CD8-positive, alpha-beta memory T cell (primary cell): ENCODE results near the gene PPTC7. TPM values are rescaled to one million over a fixed set of nuclear protein-coding genes. Genes with fewer than 3 reads are reported as not detected.

ENCODE experiments used
- CTCF ChIA-PET: fragments of 350-600 bp; sonication (Branson Sonifier 250); formaldehyde crosslinking; loops from one replicate; lab custom pipeline; 2021; ENCODE audit warnings: antibody characterized with exemption; lab: Charles Lee
- POLR2A ChIA-PET: fragments of 350-600 bp; sonication (Branson Sonifier 250); formaldehyde crosslinking; loops from one replicate; lab custom pipeline; 2021; ENCODE audit warnings: antibody characterized with exemption; lab: Charles Lee
- DNase-seq, 5 donors: peaks; one replicate each; pipeline versions ENCODE4 v3.0.0 to v3.0.0-alpha.2; 2020 to 2022; ENCODE audit warnings: mixed read lengths in 1 of 5
- H3K27ac ChIP-seq: one replicate; pipeline ENCODE4 v1.7.0; 2013; ENCODE audit warnings: low read depth, mild to moderate bottlenecking, low read length, moderate library complexity
- H3K27me3 ChIP-seq: 2 replicates; pipeline ENCODE4 v1.7.0; 2013; ENCODE audit warnings: low read length, mild to moderate bottlenecking; ENCODE audit not compliant: insufficient read depth, poor library complexity, severe bottlenecking
- H3K36me3 ChIP-seq: 2 replicates; pipeline ENCODE4 v1.7.0; 2013; ENCODE audit warnings: mild to moderate bottlenecking, low read length, moderate library complexity; ENCODE audit not compliant: insufficient read depth
- H3K4me1 ChIP-seq: 2 replicates; pipeline ENCODE4 v1.7.0; 2013; ENCODE audit warnings: mild to moderate bottlenecking, low read length, moderate library complexity; ENCODE audit not compliant: insufficient read depth
- H3K4me3 ChIP-seq: 2 replicates; pipeline ENCODE4 v1.7.0; 2013; ENCODE audit warnings: mild to moderate bottlenecking, low read length
- H3K9me3 ChIP-seq: 2 replicates; pipeline ENCODE4 v1.7.0; 2013; ENCODE audit warnings: mild to moderate bottlenecking, low read length
- H3K27ac Mint-ChIP-seq, 8 donors: one replicate each; pipeline ENCODE4 v1.8.0; 2020 to 2021; ENCODE audit warnings: mixed read lengths in 8 of 8, mild to moderate bottlenecking in 6 of 8, inconsistent platforms in 3 of 8, moderate library complexity in 3 of 8
- H3K27me3 Mint-ChIP-seq, 2 donors: one replicate each; pipeline ENCODE4 v1.8.0; 2020 to 2021; ENCODE audit warnings: mixed read lengths in 2 of 2, mild to moderate bottlenecking in 1 of 2, moderate library complexity in 1 of 2
- H3K36me3 Mint-ChIP-seq, 3 donors: one replicate each; pipeline ENCODE4 v1.8.0; 2020 to 2021; ENCODE audit warnings: mixed read lengths in 3 of 3, inconsistent platforms in 1 of 3, mild to moderate bottlenecking in 1 of 3
- H3K4me1 Mint-ChIP-seq, 3 donors: one replicate each; pipeline ENCODE4 v1.8.0; 2020 to 2021; ENCODE audit warnings: mixed read lengths in 3 of 3, inconsistent platforms in 1 of 3, mild to moderate bottlenecking in 1 of 3
- H3K4me3 Mint-ChIP-seq, 7 donors: one replicate each; pipeline ENCODE4 v1.8.0; 2020 to 2021; ENCODE audit warnings: mixed read lengths in 7 of 7, mild to moderate bottlenecking in 6 of 7, moderate library complexity in 4 of 7, inconsistent platforms in 2 of 7
- H3K9me3 Mint-ChIP-seq, 5 donors: one replicate each; pipeline ENCODE4 v1.8.0; 2020 to 2022; ENCODE audit warnings: mixed read lengths in 5 of 5, mild to moderate bottlenecking in 3 of 5, moderate library complexity in 2 of 5, inconsistent platforms in 1 of 5
- polyA plus RNA-seq: library from polyadenylated mRNA; unstranded; fragments of 300-500 nt; fragmentation: Illumina TruSeq; gene quantifications from one replicate; pipeline ENCODE4 v1.2.3, GENCODE V29; 2021
- total RNA-seq, 2 experiments: library from RNA; stranded (reverse); gene quantifications; one replicate each; pipeline ENCODE4 v1.2.3, GENCODE V29; 2021

The PPTC7 gene
- total and polyA plus RNA-seq, 3 experiments from 2014 or later = 11.7 to 52.0 (median 52.0) TPM

GRCh38 chr12:110516995-110517394, 66.1 kb downstream of the PPTC7 start:
- Mint-ChIP-seq H3K27ac (no peak overlapping the region), H3K9me3 (no peaks in the 10 kb centered on the region), H3K4me1 (peaks cover 0 to 5% (median 0%) of the 10 kb centered on the region in 3 donors), H3K27me3 (no peaks in the 10 kb centered on the region), H3K36me3 (no peaks in the 10 kb centered on the region), H3K4me3 (no peak overlapping the region)
- no peak for DNase-seq
- CTCF ChIA-PET = no interaction called here
- POLR2A ChIA-PET = no interaction called here
- Histone ChIP-seq H3K4me3 (no peak overlapping the region), H3K9me3 (no peaks in the 10 kb centered on the region), H3K27ac (no peak overlapping the region), H3K27me3 (no peaks in the 10 kb centered on the region), H3K36me3 (no peaks in the 10 kb centered on the region), H3K4me1 (no peaks in the 10 kb centered on the region)

DNA sequence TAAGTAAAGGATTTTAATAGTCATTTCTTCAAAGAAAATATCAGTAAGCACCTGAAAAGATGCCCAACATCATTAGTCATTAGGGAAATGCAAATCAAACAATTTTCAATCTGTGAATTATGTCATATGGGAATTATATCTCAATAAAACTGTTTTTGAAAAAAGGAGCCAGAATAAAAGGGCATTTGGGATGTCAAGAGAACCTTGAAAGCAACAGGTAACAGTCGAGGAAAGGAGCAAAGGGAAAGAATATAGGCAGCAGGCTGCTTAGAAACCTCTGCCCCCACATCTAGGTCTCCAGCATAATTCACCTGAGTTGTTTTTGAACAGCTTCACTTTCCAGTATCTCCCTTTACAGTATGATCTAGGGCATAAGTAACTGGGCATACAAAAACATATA, 68.8 kb downstream of the PPTC7 start:
- no peak overlapping the region for H3K4me3 ChIP-seq
- DNase-seq = no peak
- ChIA-PET POLR2A (no interaction called here), CTCF (interaction anchor here (0.7 to 1.8 kb wide), 2 partner anchors 88 to 153 kb away, joined by 3 to 5 read pairs; no protein-coding TSS in a partner anchor)
- no peaks in the 10 kb centered on the region for H3K9me3 Mint-ChIP-seq
- H3K27ac Mint-ChIP-seq = no peak overlapping the region
- no peaks in the 10 kb centered on the region for H3K9me3 ChIP-seq
- H3K27me3 ChIP-seq = no peaks in the 10 kb centered on the region
- H3K27ac ChIP-seq = no peak overlapping the region
- no peaks in the 10 kb centered on the region for H3K36me3 Mint-ChIP-seq
- H3K36me3 ChIP-seq = no peaks in the 10 kb centered on the region
- no peaks in the 10 kb centered on the region for H3K4me1 Mint-ChIP-seq
- no peaks in the 10 kb centered on the region for H3K4me1 ChIP-seq
- no peak overlapping the region for H3K4me3 Mint-ChIP-seq
- H3K27me3 Mint-ChIP-seq = no peaks in the 10 kb centered on the region

- Histone ChIP-seq H3K4me1 (no peaks in the 10 kb centered on the region), H3K27ac (no peak overlapping the region), H3K36me3 (no peaks in the 10 kb centered on the region), H3K4me3 (no peak overlapping the region), H3K9me3 (no peaks in the 10 kb centered on the region), H3K27me3 (no peaks in the 10 kb centered on the region)
- Mint-ChIP-seq H3K27ac (peak overlapping the region in 1 of 8 donors; percentile 73), H3K4me3 (no peak overlapping the region), H3K27me3 (no peaks in the 10 kb centered on the region), H3K4me1 (no peaks in the 10 kb centered on the region), H3K36me3 (no peaks in the 10 kb centered on the region), H3K9me3 (no peaks in the 10 kb centered on the region)
- no peak for DNase-seq
- ChIA-PET CTCF (interaction anchor here (1.0 to 5.2 kb wide), 6 partner anchors 10 to 88 kb away, joined by 4 to 64 read pairs (median 6); partner anchors contain the start of genes ARPC3, FAM216A and GPN3), POLR2A (no interaction called here)
Measured at GRCh38 chr12:110513842-110514241, 69.3 kb downstream of the PPTC7 start.

DNA sequence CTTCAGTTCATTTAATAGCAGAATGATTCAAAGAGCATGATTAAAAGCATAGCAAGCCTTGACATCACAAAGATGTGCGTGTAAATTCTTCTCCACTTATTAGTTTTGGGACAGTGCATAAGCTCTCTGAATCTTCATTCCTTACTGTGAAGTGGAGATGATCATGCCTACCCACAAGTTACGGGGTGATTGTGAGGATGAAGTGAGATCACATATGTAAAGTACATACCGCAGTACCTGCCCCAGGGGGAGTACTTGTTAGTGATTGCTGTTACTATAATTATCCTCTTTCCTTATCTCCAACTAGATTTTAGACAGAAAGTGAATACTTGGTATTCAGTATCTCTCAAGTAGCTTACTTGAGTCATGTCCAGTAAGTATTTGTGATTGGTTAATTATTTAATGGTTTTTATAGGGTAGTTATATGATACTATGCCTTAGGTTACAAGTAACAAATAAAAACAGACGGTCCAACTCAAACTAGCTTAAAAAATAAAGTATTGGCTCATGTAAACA, 75.0 kb downstream of the PPTC7 start:
- ChIA-PET CTCF (interaction anchor here (1.1 to 3.5 kb wide), 3 partner anchors 25 to 94 kb away, joined by 3 to 12 read pairs (median 6); partner anchors contain the start of gene ARPC3), POLR2A (interaction anchor here (0.6 kb wide), 1 partner anchor 98 kb away, joined by 5 read pairs; no protein-coding TSS in a partner anchor)
- peaks cover 0 to 3% (median 0%) of the 10 kb centered on the region in 3 donors for H3K4me1 Mint-ChIP-seq

GRCh38 chr12:110505332-110505731, 77.8 kb downstream of the PPTC7 start:
- Histone ChIP-seq H3K4me1 (peaks cover 18% of the 10 kb centered on the region), H3K27me3 (no peaks in the 10 kb centered on the region), H3K27ac (no peak overlapping the region), H3K36me3 (no peaks in the 10 kb centered on the region), H3K4me3 (no peak overlapping the region), H3K9me3 (no peaks in the 10 kb centered on the region)
- CTCF ChIA-PET = interaction anchor here (1.2 to 2.1 kb wide), 4 partner anchors 37 to 97 kb away, joined by 3 to 6 read pairs (median 4); partner anchors contain the start of genes ARPC3, FAM216A and GPN3
- no peaks in the 10 kb centered on the region for H3K9me3 Mint-ChIP-seq
- peaks cover 0 to 3% of the 10 kb centered on the region in 2 donors for H3K27me3 Mint-ChIP-seq
- H3K27ac Mint-ChIP-seq = peak overlapping the region in 1 of 8 donors; percentile 31
- peaks cover 0 to 12% (median 0%) of the 10 kb centered on the region in 3 donors for H3K36me3 Mint-ChIP-seq
- POLR2A ChIA-PET = interaction anchor here (0.9 kb wide), 1 partner anchor 37 kb away, joined by 3 read pairs; the partner anchor contains the start of gene FAM216A
- no peak for DNase-seq
- no peak overlapping the region for H3K4me3 Mint-ChIP-seq
- peaks cover 20 to 27% (median 24%) of the 10 kb centered on the region in 3 donors for H3K4me1 Mint-ChIP-seq

More for the DNA sequence above, 75.0 kb downstream of the PPTC7 start:
- Mint-ChIP-seq H3K4me3 (no peak overlapping the region), H3K36me3 (no peaks in the 10 kb centered on the region), H3K9me3 (no peaks in the 10 kb centered on the region), H3K27ac (no peak overlapping the region), H3K27me3 (no peaks in the 10 kb centered on the region)
- H3K27ac ChIP-seq = no peak overlapping the region
- no peaks in the 10 kb centered on the region for H3K4me1 ChIP-seq
- no peaks in the 10 kb centered on the region for H3K36me3 ChIP-seq
- no peak overlapping the region for H3K4me3 ChIP-seq
- DNase-seq = no peak
- no peaks in the 10 kb centered on the region for H3K9me3 ChIP-seq
- H3K27me3 ChIP-seq = no peaks in the 10 kb centered on the region

- Mint-ChIP-seq H3K4me3 (peak overlapping the region in 5 of 7 donors; percentile 15 to 77 (median 44)), H3K36me3 (peaks cover 0 to 17% (median 0%) of the 10 kb centered on the region in 3 donors), H3K4me1 (peaks cover 34 to 45% (median 43%) of the 10 kb centered on the region in 3 donors), H3K9me3 (no peaks in the 10 kb centered on the region), H3K27me3 (peaks cover 0 to 3% of the 10 kb centered on the region in 2 donors), H3K27ac (peak overlapping the region in 5 of 8 donors; percentile 21 to 98 (median 72))
- Histone ChIP-seq H3K4me3 (no peak overlapping the region), H3K36me3 (no peaks in the 10 kb centered on the region), H3K9me3 (no peaks in the 10 kb centered on the region), H3K4me1 (peaks cover 29% of the 10 kb centered on the region), H3K27me3 (no peaks in the 10 kb centered on the region), H3K27ac (no peak overlapping the region)
- no peak for DNase-seq
- POLR2A ChIA-PET = interaction anchor here (0.5 to 4.3 kb wide), 2 partner anchors 34 to 71 kb away, joined by 4 to 39 read pairs; partner anchors contain the start of genes FAM216A and GPN3
- CTCF ChIA-PET = interaction anchor here (1.1 to 5.5 kb wide), 4 partner anchors 10 to 98 kb away, joined by 3 to 27 read pairs (median 4); partner anchors contain the start of genes FAM216A and GPN3
Measured at GRCh38 chr12:110503432-110503831, 79.7 kb downstream of the PPTC7 start.

DNA sequence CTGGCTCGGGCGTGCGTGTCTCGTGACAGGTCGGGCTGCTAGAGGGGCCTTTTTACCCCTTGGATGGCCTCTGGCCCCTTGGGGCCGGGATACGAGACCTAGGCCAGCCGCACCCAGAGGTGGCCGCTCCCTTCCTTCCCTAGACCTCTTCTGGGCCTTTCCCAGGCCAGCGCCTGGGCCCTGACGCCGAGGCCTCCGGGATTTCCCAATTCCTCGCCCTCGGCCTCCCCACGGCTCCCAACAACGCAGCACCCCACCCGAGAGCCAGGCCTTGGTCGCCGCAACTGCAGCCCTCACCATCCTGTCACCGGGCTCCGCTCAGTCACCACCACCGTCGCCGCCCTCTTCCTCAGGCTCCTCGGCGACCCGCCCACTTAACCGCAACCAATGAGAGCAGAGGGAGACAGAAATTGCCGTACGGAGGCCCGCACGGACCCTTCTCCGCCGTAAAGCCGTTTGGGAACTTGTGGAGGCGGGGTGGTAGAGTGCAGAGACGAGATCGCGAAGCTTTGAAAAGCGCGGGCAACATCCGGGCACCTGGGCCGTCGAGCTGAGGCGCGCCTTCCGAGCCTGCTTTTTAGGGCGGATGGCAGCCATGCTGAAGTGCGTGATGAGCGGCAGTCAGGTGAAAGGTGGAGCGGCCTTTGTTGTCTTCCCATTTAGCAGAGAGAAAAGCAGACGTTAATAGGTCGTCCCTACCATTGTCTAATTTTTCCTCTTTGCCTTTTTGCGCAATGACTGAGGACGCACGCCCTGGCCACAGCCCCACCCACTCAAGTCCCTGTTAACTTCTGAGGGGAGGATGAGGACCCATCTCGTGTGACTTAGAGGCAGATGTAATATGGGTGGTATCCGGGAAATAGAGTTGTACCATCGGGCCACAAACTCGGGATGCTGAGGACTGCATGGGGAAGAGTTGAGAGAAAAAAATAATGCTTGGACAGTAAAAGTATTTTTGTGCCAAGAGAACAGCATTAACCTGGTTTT, 81.1 kb downstream of the PPTC7 start, which contains the start of the genes RAD9B and VPS29:
Gene RAD9B (plus strand): TSS at position 580 of the 987 bp plus-strand sequence. CDS start 7 bp downstream, at position 587.
Gene VPS29 (minus strand): TSS at position 360 of the 987 bp plus-strand sequence. CDS start 60 bp downstream, at position 300.
- peaks cover 0 to 3% of the 10 kb centered on the region in 2 donors for H3K27me3 Mint-ChIP-seq
- Histone ChIP-seq H3K4me1 (peaks cover 29% of the 10 kb centered on the region), H3K4me3 (peak within 1 kb of the TSS; percentile 92), H3K27me3 (no peaks in the 10 kb centered on the region), H3K9me3 (no peaks in the 10 kb centered on the region), H3K36me3 (no peaks in the 10 kb centered on the region), H3K27ac (peak within 1 kb of the TSS; percentile 86)
- peaks cover 0 to 19% (median 0%) of the 10 kb centered on the region in 3 donors for H3K36me3 Mint-ChIP-seq
- peaks cover 36 to 50% (median 44%) of the 10 kb centered on the region in 3 donors for H3K4me1 Mint-ChIP-seq
- ChIA-PET POLR2A (interaction anchor here (0.5 to 4.3 kb wide), 6 partner anchors 33 to 507 kb away, joined by 3 to 39 read pairs (median 4); partner anchors contain the start of genes ARPC3, FAM216A and GPN3), CTCF (interaction anchor here (1.0 to 5.5 kb wide), 3 partner anchors 33 to 70 kb away, joined by 4 to 27 read pairs (median 20); partner anchors contain the start of genes ARPC3, FAM216A and GPN3)
- H3K9me3 Mint-ChIP-seq = no peaks in the 10 kb centered on the region
- peak within 1 kb of the TSS; percentile 96 to 98 (median 97) for H3K27ac Mint-ChIP-seq
- H3K4me3 Mint-ChIP-seq = peak within 1 kb of the TSS; percentile 97 to 99 (median 97)
- peak; percentile 98 to 99 (median 99) for DNase-seq
